ENCODE data around the gene CNTFR.

GRCh38 chr9:34502471-34502870 lies 87.1 kb downstream of the CNTFR start:
- TF ChIP-seq CTCF (IDR thresholded peaks at IDR 0.05; ENCODE audit: low read depth, low read length, poor library complexity, severe bottlenecking) (no peak), EZH2phosphoT487 (IDR thresholded peaks at IDR 0.05; ENCODE audit: borderline replicate concordance, low read length) (no peak)
